Liver (tissue), 9 donors: ENCODE measurements around the gene C14orf119. TPM values are rescaled to one million over a fixed set of nuclear protein-coding genes. Genes with fewer than 3 reads are reported as not detected.

Experiments used
- DNase-seq: peaks from one replicate; pipeline ENCODE4 v3.0.0-alpha.2; 2017; ENCODE audit warnings: low spot score
- H3K27ac ChIP-seq, 2 donors: one replicate each; pipeline ENCODE4 v1.7.0; 2013; ENCODE audit warnings: inconsistent platforms in 2 of 2, low read length in 2 of 2, control low read depth in 1 of 2, low read depth in 1 of 2, mild to moderate bottlenecking in 1 of 2
- H3K27me3 ChIP-seq, 4 donors: one replicate each; pipeline versions ENCODE4 v1.6.1 to v1.7.0; 2013; ENCODE audit warnings: low read length in 3 of 4, inconsistent platforms in 1 of 4, mild to moderate bottlenecking in 1 of 4, moderate library complexity in 1 of 4; ENCODE audit not compliant: control insufficient read depth in 4 of 4, insufficient read depth in 4 of 4
- H3K36me3 ChIP-seq, 4 donors: one replicate each; pipeline versions ENCODE4 v1.6.1 to v1.7.0; 2013; ENCODE audit warnings: low read length in 3 of 4, mild to moderate bottlenecking in 3 of 4, low read depth in 1 of 4, moderate library complexity in 1 of 4; ENCODE audit not compliant: control insufficient read depth in 4 of 4, insufficient read depth in 3 of 4
- H3K4me1 ChIP-seq, 4 donors: one replicate each; pipeline versions ENCODE4 v1.6.1 to v1.7.0; 2013; ENCODE audit warnings: low read length in 3 of 4, mild to moderate bottlenecking in 3 of 4, moderate library complexity in 1 of 4; ENCODE audit not compliant: control insufficient read depth in 4 of 4, insufficient read depth in 4 of 4
- H3K4me3 ChIP-seq, 3 donors: one replicate each; pipeline versions ENCODE4 v1.6.1 to v1.7.0; 2013; ENCODE audit warnings: low read length in 3 of 3, control low read depth in 1 of 3, low read depth in 1 of 3, mild to moderate bottlenecking in 1 of 3
- H3K9ac ChIP-seq, 2 donors: one replicate each; pipeline ENCODE4 v1.7.0; 2013; ENCODE audit warnings: low read length in 2 of 2, mild to moderate bottlenecking in 2 of 2, moderate library complexity in 2 of 2, control low read depth in 1 of 2, low read depth in 1 of 2
- H3K9me3 ChIP-seq, 4 donors: one replicate each; pipeline versions ENCODE4 v1.6.1 to v1.7.0; 2013; ENCODE audit warnings: low read length in 3 of 4; ENCODE audit not compliant: control insufficient read depth in 4 of 4
- CTCF ChIP-seq: fragments of 150-350 bp; IDR thresholded peaks from 2 replicates; pipeline ENCODE4 v1.5.1; 2017; ENCODE audit warnings: improper control_type of control experiment, low read depth, low read length; ENCODE audit not compliant: missing input control
- EGR1 ChIP-seq, 2 donors: IDR thresholded peaks; 2 replicates each; pipeline ENCODE4 v1.6.1; 2016 to 2018; ENCODE audit warnings: antibody characterized with exemption in 2 of 2, low read depth in 2 of 2
- FOXA1 ChIP-seq: IDR thresholded peaks from 2 replicates; pipeline ENCODE4 v1.6.1; 2016; ENCODE audit warnings: antibody characterized with exemption
- FOXA2 ChIP-seq: IDR thresholded peaks from 2 replicates; pipeline ENCODE4 v1.6.1; 2016; ENCODE audit warnings: antibody characterized with exemption
- GABPA ChIP-seq, 2 donors: IDR thresholded peaks in 1 of 2; conservative IDR thresholded peaks in 1 of 2; 2 replicates each; pipeline ENCODE4 v1.6.1; 2016; ENCODE audit warnings: antibody characterized with exemption in 2 of 2, mild to moderate bottlenecking in 1 of 2, moderate library complexity in 1 of 2
- HNF4A ChIP-seq, 2 donors: conservative IDR thresholded peaks; 2 replicates each; pipeline ENCODE4 v1.6.1; 2016; ENCODE audit warnings: antibody characterized with exemption in 2 of 2, mild to moderate bottlenecking in 2 of 2
- HNF4G ChIP-seq: IDR thresholded peaks from 2 replicates; pipeline ENCODE4 v1.6.1; 2016; ENCODE audit warnings: antibody characterized with exemption
- MAX ChIP-seq: IDR thresholded peaks from 2 replicates; pipeline ENCODE4 v1.6.1; 2016; ENCODE audit warnings: antibody characterized with exemption
- NR2F2 ChIP-seq: IDR thresholded peaks from 2 replicates; pipeline ENCODE4 v1.6.1; 2016; ENCODE audit warnings: antibody characterized with exemption
- RAD21 ChIP-seq, 2 donors: IDR thresholded peaks; 2 replicates each; pipeline ENCODE4 v1.6.1; 2016; ENCODE audit warnings: antibody characterized with exemption in 2 of 2, mild to moderate bottlenecking in 2 of 2
- REST ChIP-seq: IDR thresholded peaks from 2 replicates; pipeline ENCODE4 v1.6.1; 2016; ENCODE audit warnings: antibody characterized with exemption, mild to moderate bottlenecking
- RXRA ChIP-seq, 2 donors: IDR thresholded peaks; 2 replicates each; pipeline ENCODE4 v1.6.1; 2017 to 2018; ENCODE audit warnings: antibody characterized with exemption in 2 of 2, mild to moderate bottlenecking in 1 of 2
- SP1 ChIP-seq: IDR thresholded peaks from 2 replicates; pipeline ENCODE4 v1.6.1; 2018; ENCODE audit warnings: antibody characterized with exemption, mild to moderate bottlenecking
- TAF1 ChIP-seq: conservative IDR thresholded peaks from 2 replicates; pipeline ENCODE4 v1.6.1; 2016; ENCODE audit warnings: antibody characterized with exemption, mild to moderate bottlenecking
- ZBTB33 ChIP-seq: IDR thresholded peaks from 2 replicates; pipeline ENCODE4 v1.6.1; 2016; ENCODE audit warnings: antibody characterized with exemption
- WGBS: extraction: QIAGEN DNeasy Blood & Tissue Kit; methylation state at CpG from one replicate; pipeline ENCODE4 v1.1.7; 2013; 5-methylcytosine and 5-hydroxymethylcytosine counted together
- polyA plus RNA-seq, 2 donors: library from polyadenylated mRNA; stranded (reverse) in 1 of 2; unstranded in 1 of 2; fragments of 200-250 nt in 1 of 2; fragments of >200 nt in 1 of 2; fragmentation: Nextera tagmentation in 1 of 2; extraction: Ambion mirVana in 1 of 2; gene quantifications; one replicate each; pipeline versions ENCODE4 v1.2.1 to v1.2.3, GENCODE V29; 2013 to 2015
- total RNA-seq, 2 donors: library from RNA; depleted of rRNA; stranded (reverse); fragments of >200 nt; gene quantifications; one replicate each; pipeline ENCODE4 v1.2.3, GENCODE V29; 2014
- donor health status: healthy.
- donor health status: healthy.
- donor health status: healthy.
- donor health status: healthy.
- donor health status: healthy.

C14orf119 gene
- total and polyA plus RNA-seq, 4 donors: 9.0 to 27.1 (median 17.7) TPM

GRCh38 chr14:23115918-23116317, 20.6 kb downstream of the C14orf119 start (continued):
- TF ChIP-seq SP1 (no peak), RXRA (IDR thresholded peaks at IDR 0.05) (no peak), RAD21 (IDR thresholded peaks at IDR 0.05) (no peak), FOXA1 (no peak), EGR1 (IDR thresholded peaks at IDR 0.05; ENCODE audit: low read depth in 2 of 2) (no peak), HNF4A (conservative IDR thresholded peaks at IDR 0.05) (no peak), CTCF (no peak), MAX (no peak)

GRCh38 chr14:23117371-23118020, 22.2 kb downstream of the C14orf119 start:
- Histone ChIP-seq H3K27me3 (no peaks in the 10 kb centered on the region), H3K27ac (no peak overlapping the region), H3K9me3 (no peaks in the 10 kb centered on the region), H3K4me3 (no peak overlapping the region), H3K4me1 (peaks cover 0 to 5% (median 2%) of the 10 kb centered on the region in 4 donors), H3K9ac (no peak overlapping the region), H3K36me3 (no peaks in the 10 kb centered on the region)
- no peak for DNase-seq
- TF ChIP-seq REST (no peak), CTCF (no peak), TAF1 (no peak), FOXA2 (no peak), HNF4G (no peak), ZBTB33 (no peak), NR2F2 (no peak), GABPA (IDR thresholded peaks at IDR 0.05 in 1 of 2, conservative IDR thresholded peaks at IDR 0.05 in 1 of 2) (no peak), RXRA (IDR thresholded peaks at IDR 0.05) (no peak), RAD21 (IDR thresholded peaks at IDR 0.05) (no peak)
- 86% methylated on average over 32 of the region's 32 CpGs for WGBS
